Mesendoderm (in vitro differentiated cells): ENCODE results near the gene OBSL1.

Source experiments
- DNase-seq: peaks from one replicate; pipeline ENCODE4 v3.0.0; 2013
- H2AK5ac ChIP-seq: 2 replicates; pipeline ENCODE4 v1.6.1; 2013; ENCODE audit warnings: low read length, inconsistent platforms
- H2BK120ac ChIP-seq: 2 replicates; pipeline ENCODE4 v1.6.1; 2013; ENCODE audit warnings: low read depth, mild to moderate bottlenecking, low read length, moderate library complexity, mixed read lengths
- H2BK15ac ChIP-seq: replicated peaks from 2 replicates; pipeline ENCODE4 v1.6.1; 2013; ENCODE audit warnings: low read depth, mild to moderate bottlenecking, moderate library complexity
- H2BK5ac ChIP-seq: 2 replicates; pipeline ENCODE4 v1.6.1; 2013; ENCODE audit warnings: low read length, inconsistent platforms
- H3K18ac ChIP-seq: 2 replicates; pipeline ENCODE4 v1.6.1; 2013; ENCODE audit warnings: mild to moderate bottlenecking, low read length, mixed read lengths
- H3K23ac ChIP-seq: one replicate; pipeline ENCODE4 v1.6.1; 2013; ENCODE audit warnings: low read length
- H3K27ac ChIP-seq: 2 replicates; pipeline ENCODE4 v1.5.1; 2013; ENCODE audit warnings: low read depth, mild to moderate bottlenecking, inconsistent platforms, low read length, moderate library complexity
- H3K27me3 ChIP-seq: 2 replicates; pipeline ENCODE4 v1.6.1; 2013; ENCODE audit warnings: low read length, control low read depth, mild to moderate bottlenecking, inconsistent platforms; ENCODE audit not compliant: insufficient read depth, poor library complexity
- H3K36me3 ChIP-seq: 2 replicates; pipeline ENCODE4 v1.6.1; 2013; ENCODE audit warnings: low read length, inconsistent platforms; ENCODE audit not compliant: control insufficient read depth, insufficient read depth
- H3K4ac ChIP-seq: one replicate; pipeline ENCODE4 v1.6.1; 2013; ENCODE audit warnings: low read depth, mild to moderate bottlenecking, low read length, moderate library complexity
- H3K4me1 ChIP-seq: 2 replicates; pipeline ENCODE4 v1.6.1; 2013; ENCODE audit warnings: low read depth, low read length, inconsistent platforms; ENCODE audit not compliant: control insufficient read depth
- H3K4me2 ChIP-seq: 2 replicates; pipeline ENCODE4 v1.6.1; 2013; ENCODE audit warnings: low read length
- H3K4me3 ChIP-seq: 2 replicates; pipeline ENCODE4 v1.5.1; 2013; ENCODE audit warnings: mild to moderate bottlenecking, low read length
- H3K56ac ChIP-seq: one replicate; pipeline ENCODE4 v1.6.1; 2013; ENCODE audit warnings: low read length
- H3K79me1 ChIP-seq: 2 replicates; pipeline ENCODE4 v1.6.1; 2013; ENCODE audit warnings: low read length, inconsistent platforms
- H3K79me2 ChIP-seq: 2 replicates; pipeline ENCODE4 v1.6.1; 2013; ENCODE audit warnings: mild to moderate bottlenecking, low read length; ENCODE audit not compliant: control insufficient read depth, insufficient read depth
- H3K9ac ChIP-seq: 2 replicates; pipeline ENCODE4 v1.6.1; 2013; ENCODE audit warnings: low read length, inconsistent platforms
- H4K5ac ChIP-seq: one replicate; pipeline ENCODE4 v1.6.1; 2013; ENCODE audit warnings: low read length
- H4K8ac ChIP-seq: one replicate; pipeline ENCODE4 v1.6.1; 2013; ENCODE audit warnings: low read depth, mild to moderate bottlenecking, control low read depth, low read length, moderate library complexity
- WGBS: extraction: QIAGEN DNeasy Blood & Tissue Kit; methylation state at CpG from one replicate; pipeline ENCODE4 v1.1.7; 2013; ENCODE audit warnings: low lambda C conversion rate, missing lambda C conversion rate; ENCODE audit not compliant: insufficient coverage; ENCODE audit errors: extremely low coverage; 5-methylcytosine and 5-hydroxymethylcytosine counted together

OBSL1 gene

GRCh38 chr2:219570924-219571310 lies 422 bp downstream of the OBSL1 start:
- Histone ChIP-seq H3K36me3 (no peaks in the 10 kb centered on the region), H3K79me2 (peaks cover 6% of the 10 kb centered on the region), H2AK5ac (no peak overlapping the region), H3K4me1 (peaks cover 3% of the 10 kb centered on the region), H3K79me1 (no peaks in the 10 kb centered on the region), H3K18ac (peak overlapping the region; percentile 91), H3K27ac (peak overlapping the region; percentile 96), H4K8ac (peak overlapping the region; percentile 59), H3K56ac (peak overlapping the region; percentile 99), H2BK15ac (no peak overlapping the region), H4K5ac (no peak overlapping the region), H2BK5ac (peak overlapping the region; percentile 91), H3K9ac (peak overlapping the region; percentile 97), H3K23ac (peak overlapping the region; percentile 94), H3K4me3 (peak overlapping the region; percentile 73), H3K4me2 (peak overlapping the region; percentile 64), H3K27me3 (no peaks in the 10 kb centered on the region), H3K4ac (peak overlapping the region; percentile 92), H2BK120ac (peak overlapping the region; percentile 55)
- no CpG with 5 or more reads among the region's 55 CpGs for WGBS
- DNase-seq, result no peak

- no peak for DNase-seq
- H3K4ac ChIP-seq, result peak overlapping the region; percentile 92
- no CpG with 5 or more reads among the region's 95 CpGs for WGBS
These were observed 980 bp downstream of the OBSL1 start for GRCh38 chr2:219570194-219570923.

GRCh38 chr2:219569635-219570034 lies 1.7 kb downstream of the OBSL1 start:
- Histone ChIP-seq H3K27ac (no peak overlapping the region), H2AK5ac (no peak overlapping the region), H3K18ac (no peak overlapping the region), H3K23ac (peak overlapping the region; percentile 89), H3K4ac (no peak overlapping the region), H2BK120ac (no peak overlapping the region), H3K4me1 (peaks cover 5% of the 10 kb centered on the region), H3K79me2 (peaks cover 6% of the 10 kb centered on the region), H3K27me3 (no peaks in the 10 kb centered on the region), H3K56ac (peak overlapping the region; percentile 99), H3K9ac (peak overlapping the region; percentile 97), H3K36me3 (no peaks in the 10 kb centered on the region), H3K79me1 (no peaks in the 10 kb centered on the region), H4K8ac (no peak overlapping the region), H2BK15ac (no peak overlapping the region), H4K5ac (no peak overlapping the region), H3K4me2 (peak overlapping the region; percentile 64), H2BK5ac (no peak overlapping the region), H3K4me3 (no peak overlapping the region)
- DNase-seq, result no peak
- no CpG with 5 or more reads among the region's 6 CpGs for WGBS

More at GRCh38 chr2:219570194-219570923, 980 bp downstream of the OBSL1 start:
- Histone ChIP-seq H3K4me3 (peak overlapping the region; percentile 73), H3K27ac (peak overlapping the region; percentile 96), H3K23ac (peak overlapping the region; percentile 94), H3K79me1 (no peaks in the 10 kb centered on the region), H4K8ac (peak overlapping the region; percentile 59), H3K27me3 (no peaks in the 10 kb centered on the region), H3K36me3 (no peaks in the 10 kb centered on the region), H2BK120ac (peak overlapping the region; percentile 55), H2BK5ac (no peak overlapping the region), H4K5ac (no peak overlapping the region), H3K18ac (peak overlapping the region; percentile 91), H3K9ac (peak overlapping the region; percentile 97), H2AK5ac (no peak overlapping the region), H2BK15ac (no peak overlapping the region), H3K56ac (peak overlapping the region; percentile 99), H3K4me2 (peak overlapping the region; percentile 64), H3K4me1 (peaks cover 5% of the 10 kb centered on the region), H3K79me2 (peaks cover 6% of the 10 kb centered on the region)

- Histone ChIP-seq H2BK5ac (no peak overlapping the region), H4K5ac (no peak overlapping the region), H3K79me1 (no peaks in the 10 kb centered on the region), H2BK120ac (no peak overlapping the region), H3K18ac (no peak overlapping the region), H3K56ac (no peak overlapping the region), H3K4ac (no peak overlapping the region), H2BK15ac (no peak overlapping the region), H2AK5ac (no peak overlapping the region), H3K36me3 (no peaks in the 10 kb centered on the region), H4K8ac (no peak overlapping the region), H3K27ac (no peak overlapping the region), H3K9ac (no peak overlapping the region), H3K4me3 (no peak overlapping the region), H3K4me1 (peaks cover 5% of the 10 kb centered on the region), H3K27me3 (no peaks in the 10 kb centered on the region), H3K79me2 (peaks cover 6% of the 10 kb centered on the region), H3K23ac (peak overlapping the region; percentile 24), H3K4me2 (no peak overlapping the region)
- no CpG with 5 or more reads among the region's 6 CpGs for WGBS
- DNase-seq, result peak; percentile 65
These were observed 2.3 kb downstream of the OBSL1 start for GRCh38 chr2:219569041-219569440.

- H4K8ac ChIP-seq, result no peak overlapping the region
- H3K36me3 ChIP-seq, result no peaks in the 10 kb centered on the region
- WGBS, result no CpG with 5 or more reads among the region's 35 CpGs
- no peak overlapping the region for H2BK15ac ChIP-seq
- no peak overlapping the region for H4K5ac ChIP-seq
- DNase-seq, result no peak
- no peaks in the 10 kb centered on the region for H3K27me3 ChIP-seq
- H2AK5ac ChIP-seq, result no peak overlapping the region
- no peak overlapping the region for H3K27ac ChIP-seq
- no peak overlapping the region for H3K9ac ChIP-seq
- H2BK120ac ChIP-seq, result no peak overlapping the region
- no peaks in the 10 kb centered on the region for H3K79me1 ChIP-seq
- no peak overlapping the region for H3K18ac ChIP-seq
- H3K4ac ChIP-seq, result no peak overlapping the region
- H3K4me2 ChIP-seq, result no peak overlapping the region
- H3K79me2 ChIP-seq, result peaks cover 6% of the 10 kb centered on the region
- H3K56ac ChIP-seq, result no peak overlapping the region
- no peak overlapping the region for H2BK5ac ChIP-seq
- peaks cover 5% of the 10 kb centered on the region for H3K4me1 ChIP-seq
- H3K4me3 ChIP-seq, result no peak overlapping the region
- H3K23ac ChIP-seq, result no peak overlapping the region
These were observed 3.5 kb downstream of the OBSL1 start for GRCh38 chr2:219567791-219568361.
